GM18519 (cell line): ENCODE results near the gene COMMD1.
"Not testable (repeated sequence)": the region's sequence is repeated elsewhere in the genome, so short reads cannot be mapped to it uniquely, and the experiment has no call there.

Source experiments
- ATAC-seq: cut with Tn5 transposase; IDR thresholded peaks from one replicate; pipeline ENCODE4 v1.9.1; 2021; ENCODE audit warnings: mild to moderate bottlenecking, moderate library complexity; ENCODE audit not compliant: unreplicated experiment, low FRiP score

COMMD1 gene

DNA sequence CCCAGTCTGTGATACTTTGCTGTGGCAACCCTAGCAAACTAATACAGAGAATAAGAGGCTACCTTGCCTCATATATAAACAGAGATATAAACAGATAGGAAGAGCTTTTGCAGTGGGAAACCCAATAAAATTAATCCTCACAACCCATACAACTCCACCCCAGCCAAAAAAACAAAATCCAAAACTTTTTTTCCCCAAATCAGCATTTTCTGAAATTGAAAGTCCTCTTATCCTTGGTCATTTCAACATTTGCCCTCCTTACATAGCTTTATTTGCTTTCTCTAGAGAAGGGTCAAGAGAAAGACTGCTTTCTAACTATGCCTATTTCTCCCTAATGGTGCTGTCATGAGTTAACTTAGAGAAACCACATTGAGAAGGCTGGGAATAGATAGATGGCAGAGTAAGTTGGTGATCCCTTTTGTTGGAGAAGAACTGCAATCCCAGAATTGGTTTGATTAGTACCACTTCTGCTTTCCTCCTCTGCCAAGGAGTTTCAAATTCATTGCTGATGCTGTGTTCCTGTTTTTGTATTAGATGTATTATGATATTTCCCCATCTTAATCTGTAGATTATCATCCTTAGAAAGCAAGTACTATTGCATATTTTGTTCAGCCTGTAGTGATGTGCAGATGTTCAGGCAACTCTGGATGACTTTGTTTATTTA, 214.0 kb downstream of the COMMD1 start:
- no peak for ATAC-seq

DNA sequence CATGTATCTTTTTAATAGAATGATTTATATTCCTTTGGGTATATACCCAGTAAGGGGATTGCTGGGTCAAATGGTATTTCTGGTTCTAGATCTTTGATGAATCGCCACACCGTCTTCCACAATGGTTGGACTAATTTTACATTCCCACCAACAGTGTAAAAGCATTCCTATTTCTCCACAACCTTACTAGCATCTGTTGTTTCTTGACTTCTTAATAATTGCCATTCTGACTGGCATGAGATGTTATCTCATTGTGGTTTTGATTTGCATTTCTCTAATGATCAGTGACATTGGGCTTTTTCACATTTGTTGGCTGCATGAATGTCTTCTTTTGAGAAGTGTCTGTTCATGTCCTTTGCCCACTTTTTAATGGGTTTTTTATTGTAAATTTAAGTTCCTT, 220.8 kb downstream of the COMMD1 start:
- ATAC-seq = not testable (repeated sequence)

DNA sequence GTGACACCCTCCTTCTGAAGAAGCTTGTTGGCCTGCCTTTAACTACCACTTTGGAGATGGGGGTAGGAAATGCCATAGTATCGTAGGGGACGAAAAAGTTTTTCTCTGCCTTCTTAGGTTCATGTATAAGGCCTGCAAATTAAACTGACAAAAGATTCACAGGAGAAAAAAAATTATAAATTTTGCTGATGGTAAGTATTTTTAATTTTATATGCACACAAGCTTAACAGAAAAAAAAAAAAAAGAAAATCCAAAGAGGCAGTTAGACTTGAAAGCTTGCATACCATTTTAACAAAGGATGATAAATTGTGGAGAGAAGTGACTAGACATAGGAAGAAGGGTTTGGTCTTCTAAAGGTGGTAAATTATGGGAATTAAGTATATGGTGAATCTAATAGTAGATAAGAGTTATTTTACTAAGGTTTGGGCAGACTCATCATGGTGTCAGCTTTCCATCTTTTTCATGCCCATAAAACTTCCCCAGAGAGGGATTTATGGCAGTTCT, 227.9 kb downstream of the COMMD1 start:
- ATAC-seq = no peak

DNA sequence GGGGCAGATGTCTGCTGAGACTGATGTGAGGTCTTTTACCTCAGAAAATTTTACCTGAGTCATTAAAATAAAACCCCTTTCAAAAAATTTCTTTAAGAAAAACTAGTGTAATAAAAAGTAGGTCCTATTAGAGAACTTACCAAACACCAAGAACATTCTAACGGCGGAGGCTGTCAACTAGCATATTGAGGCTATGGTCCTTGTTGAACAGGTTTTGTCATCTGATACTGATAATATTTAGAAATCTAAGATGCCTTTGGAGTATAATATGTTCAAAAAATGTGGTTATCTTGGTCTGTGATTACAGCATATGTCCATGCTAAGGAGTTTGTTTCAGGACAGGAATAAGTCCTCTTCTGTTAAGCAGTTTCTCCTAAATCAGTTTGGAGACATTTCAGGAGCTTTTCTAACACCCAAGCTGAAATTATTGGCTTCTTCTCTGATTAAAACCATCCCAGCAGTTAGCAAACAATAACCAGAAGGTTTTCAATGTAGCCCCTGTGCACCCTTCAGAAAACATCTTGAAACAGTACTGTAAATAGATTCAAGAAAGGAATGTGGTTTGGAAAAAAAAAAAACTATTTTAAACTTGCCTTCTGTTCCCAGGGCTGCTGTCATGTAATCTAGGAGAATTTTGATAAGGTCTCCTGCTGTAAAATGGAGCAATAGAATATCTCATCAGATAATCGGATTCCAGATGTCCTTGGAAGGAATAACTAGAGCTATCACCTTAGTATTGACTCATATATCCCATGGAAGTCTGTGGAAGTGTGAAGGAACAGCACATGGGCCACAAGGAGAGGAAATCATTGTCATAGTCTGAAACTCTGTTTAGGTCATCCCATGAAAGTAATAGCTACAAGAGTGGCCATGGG, 231.7 kb downstream of the COMMD1 start:
- no peak for ATAC-seq

DNA sequence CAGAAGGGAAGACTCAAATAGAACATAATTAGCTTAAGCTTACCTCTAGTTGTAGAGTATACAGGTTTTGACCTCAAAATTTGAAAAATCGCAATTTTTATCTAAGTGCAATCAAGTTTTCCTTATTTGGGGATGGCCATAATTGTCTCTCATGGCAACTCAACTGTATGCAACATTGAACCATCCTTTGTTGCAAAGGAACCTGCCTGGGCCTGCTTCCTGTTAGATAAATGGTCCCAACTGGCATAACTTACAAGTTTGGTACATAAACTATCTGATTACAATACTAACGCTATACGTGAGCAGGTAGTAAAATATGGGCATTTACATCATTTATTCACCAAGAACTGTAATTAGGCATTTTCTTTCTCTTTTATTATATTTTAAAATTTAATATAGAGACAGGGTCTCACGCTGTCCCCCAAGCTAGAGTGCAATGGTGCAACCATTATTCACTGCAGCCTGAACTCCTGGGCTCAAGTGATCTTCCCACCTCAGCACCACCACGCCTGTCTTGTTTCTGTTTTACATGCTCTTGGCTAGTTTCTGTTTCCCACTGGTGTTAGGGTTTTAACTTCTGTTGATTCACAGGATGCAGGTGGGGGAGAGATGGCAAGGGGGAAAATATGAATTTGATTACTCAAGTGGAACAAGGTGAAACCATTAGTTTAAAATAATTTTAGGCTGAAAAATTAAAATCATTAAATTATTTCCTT, 235.1 kb downstream of the COMMD1 start:
- peak; percentile 34 for ATAC-seq

DNA sequence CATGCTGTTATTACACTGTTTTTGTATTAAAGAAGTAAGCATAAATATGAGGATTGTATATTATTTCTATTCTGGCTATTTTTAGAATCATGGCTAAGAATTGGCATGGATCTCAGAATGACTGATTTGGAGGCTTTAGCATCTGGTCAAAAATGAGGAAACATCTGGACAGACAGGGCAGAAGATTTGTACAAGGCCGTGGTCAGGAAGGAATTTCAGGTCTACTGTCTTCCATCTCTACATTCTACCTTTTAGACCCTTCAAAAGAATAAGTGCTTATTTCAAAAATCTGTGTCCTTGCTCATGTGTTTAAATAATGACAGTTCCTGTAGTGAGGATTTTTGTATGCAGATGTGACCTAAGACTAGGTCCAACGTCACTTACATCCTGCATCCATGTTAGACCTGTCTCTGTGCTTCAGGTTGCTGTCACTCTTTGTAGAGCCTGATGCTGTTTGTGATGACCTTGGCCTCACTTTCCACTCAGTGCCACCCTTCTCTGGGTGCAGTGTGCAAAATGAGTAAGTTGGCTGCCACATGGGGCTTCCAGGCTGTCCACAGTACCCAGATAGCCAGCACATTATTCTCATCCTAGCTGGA, 235.8 kb downstream of the COMMD1 start:
- ATAC-seq = no peak

DNA sequence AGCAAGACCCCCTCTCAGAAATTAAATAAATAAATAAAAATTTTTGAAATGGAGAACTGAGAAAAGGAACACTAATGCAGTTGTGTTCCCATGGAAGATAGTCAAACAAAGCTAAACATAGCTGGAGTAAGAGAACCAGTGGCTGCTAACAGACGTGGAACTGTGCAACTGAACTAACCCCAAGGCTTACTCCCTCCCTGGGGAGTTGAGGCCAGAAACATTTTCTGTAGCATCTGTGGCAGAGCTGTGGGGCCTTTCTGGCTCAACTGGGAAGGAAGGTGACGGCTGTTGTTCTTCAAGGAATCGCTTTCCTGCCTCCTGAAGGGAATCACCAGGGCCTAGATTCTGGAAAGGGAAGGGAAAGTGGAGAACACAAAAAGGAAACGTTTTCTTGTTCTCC, 236.6 kb downstream of the COMMD1 start:
- ATAC-seq = no peak

DNA sequence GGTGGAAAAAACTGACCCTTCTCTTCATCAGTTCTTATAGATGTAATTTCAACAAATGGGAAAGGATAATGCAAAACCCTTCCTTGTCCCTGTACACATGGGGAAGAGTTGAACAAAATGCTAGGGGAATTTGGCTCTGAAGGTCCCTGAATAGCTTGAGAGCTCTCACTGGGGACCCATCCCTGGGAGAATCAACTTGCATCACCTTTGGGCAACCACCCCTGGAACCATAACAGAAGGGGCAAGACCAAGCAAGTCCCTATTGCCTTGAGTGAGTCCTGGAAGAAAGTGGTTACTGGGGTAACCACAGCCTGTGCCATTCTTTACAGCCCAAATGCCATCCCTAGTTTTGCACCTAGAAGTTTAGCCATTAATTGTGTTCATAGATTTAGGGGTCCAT, 238.2 kb downstream of the COMMD1 start:
- no peak for ATAC-seq

DNA sequence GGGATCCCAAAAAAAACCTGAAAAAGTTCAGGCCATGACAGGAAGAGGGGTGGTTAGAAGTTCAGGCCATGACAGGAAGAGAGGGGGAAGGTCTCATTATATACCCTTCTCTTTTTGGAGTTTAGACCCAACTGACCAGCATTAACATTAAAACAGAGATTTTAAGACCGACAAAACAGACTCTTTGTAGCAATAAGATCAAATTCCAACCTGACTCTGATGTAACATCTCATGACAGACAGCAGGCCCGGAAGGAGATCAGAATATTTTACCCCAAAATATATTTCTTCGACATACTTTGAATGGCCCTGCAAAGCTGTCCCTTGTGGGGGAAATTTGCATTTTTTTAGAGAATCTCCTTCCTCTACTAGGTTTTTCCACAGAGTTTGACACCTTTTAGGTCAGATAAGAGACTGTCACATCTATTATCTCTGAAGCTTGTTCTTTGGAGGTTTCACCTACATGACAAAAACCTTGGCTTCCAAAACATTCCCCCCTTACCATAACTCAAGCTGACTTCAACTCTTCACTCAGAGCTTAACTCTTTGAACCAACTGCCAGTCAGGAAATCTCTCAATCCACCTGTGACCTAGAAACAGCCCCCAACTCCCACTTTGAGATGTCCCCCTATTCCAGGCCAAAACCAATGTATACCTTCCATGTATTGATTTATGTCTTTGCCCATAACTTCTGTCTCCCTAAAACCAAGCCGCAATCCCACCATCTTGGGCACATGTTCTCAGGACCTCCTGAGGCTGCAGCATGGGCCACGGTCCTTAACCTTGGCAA, 239.4 kb downstream of the COMMD1 start:
- ATAC-seq = no peak

DNA sequence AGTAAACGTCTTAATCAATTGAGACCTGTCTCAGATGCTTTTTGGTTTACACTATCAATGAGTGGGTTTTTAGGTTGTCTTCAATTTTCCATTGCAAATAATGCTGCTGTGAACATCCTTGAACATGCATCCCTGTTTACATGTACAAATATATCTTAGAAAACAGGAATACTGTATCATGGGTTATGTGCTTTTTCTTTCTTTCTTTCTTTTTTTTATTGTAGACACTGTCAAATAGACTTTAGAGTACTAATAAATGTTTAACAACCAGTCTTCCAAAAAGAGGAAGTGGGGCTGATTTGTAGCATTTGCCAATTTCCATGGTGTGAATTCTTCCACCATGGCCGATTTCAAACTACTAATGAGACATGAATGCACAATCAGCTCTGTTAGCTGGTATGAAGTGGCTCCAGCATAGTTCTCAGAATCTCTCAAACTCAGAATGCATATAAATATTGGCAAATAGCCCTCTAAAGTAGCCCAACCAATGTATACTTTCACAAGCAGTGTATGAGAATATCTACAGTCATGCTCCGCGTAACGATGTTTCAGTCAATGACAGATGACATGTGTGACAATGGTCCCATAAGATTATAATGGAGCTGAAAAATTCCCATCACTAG, 240.1 kb downstream of the COMMD1 start:
- no peak for ATAC-seq

DNA sequence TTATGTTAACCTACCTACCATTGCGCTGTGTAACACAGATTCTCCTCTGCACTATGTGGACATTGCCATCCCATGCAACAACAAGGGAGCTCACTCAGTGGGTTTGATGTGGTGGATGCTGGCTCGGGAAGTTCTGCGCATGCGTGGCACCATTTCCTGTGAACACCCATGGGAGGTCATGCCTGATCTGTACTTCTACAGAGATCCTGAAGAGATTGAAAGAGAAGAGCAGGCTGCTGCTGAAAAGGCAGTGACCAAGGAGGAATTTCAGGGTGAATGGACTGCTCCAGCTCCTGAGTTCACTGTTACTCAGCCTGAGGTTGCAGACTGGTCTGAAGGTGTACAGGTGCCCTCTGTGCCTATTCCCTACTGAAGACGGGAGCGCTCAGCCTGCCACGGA, 241.3 kb downstream of the COMMD1 start:
- ATAC-seq = not testable (repeated sequence)

DNA sequence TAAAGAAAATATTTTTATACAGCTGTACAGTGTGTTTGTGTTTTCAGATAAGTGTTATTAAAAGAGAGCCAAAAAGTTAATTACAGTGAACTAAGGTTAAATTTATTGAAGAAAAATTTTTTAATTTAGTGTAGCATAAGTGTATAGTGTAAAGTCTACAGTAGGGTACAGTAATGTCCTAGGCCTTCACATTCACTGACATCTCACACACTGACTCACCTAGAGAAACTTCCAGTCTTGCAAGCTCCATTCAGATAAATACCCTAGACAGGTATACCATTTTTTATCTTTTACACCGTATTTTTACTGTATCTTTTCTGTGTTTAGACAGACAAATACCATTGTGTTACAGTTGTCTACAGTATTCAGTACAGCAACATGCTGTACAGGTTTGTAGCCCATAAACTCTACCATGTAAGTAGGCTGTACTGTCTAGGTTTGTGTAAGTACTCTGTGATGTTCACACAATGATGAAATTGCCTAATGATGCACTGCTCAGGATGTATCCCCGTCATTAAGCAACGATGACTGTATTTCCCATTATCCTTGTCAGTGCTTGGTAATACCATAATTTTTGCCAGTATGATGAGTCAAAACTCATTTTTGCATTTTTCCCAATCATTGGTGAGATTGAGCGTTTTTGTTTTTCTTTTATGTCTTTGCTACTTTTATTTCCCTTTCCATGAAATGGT, 242.3 kb downstream of the COMMD1 start:
- ATAC-seq = no peak

DNA sequence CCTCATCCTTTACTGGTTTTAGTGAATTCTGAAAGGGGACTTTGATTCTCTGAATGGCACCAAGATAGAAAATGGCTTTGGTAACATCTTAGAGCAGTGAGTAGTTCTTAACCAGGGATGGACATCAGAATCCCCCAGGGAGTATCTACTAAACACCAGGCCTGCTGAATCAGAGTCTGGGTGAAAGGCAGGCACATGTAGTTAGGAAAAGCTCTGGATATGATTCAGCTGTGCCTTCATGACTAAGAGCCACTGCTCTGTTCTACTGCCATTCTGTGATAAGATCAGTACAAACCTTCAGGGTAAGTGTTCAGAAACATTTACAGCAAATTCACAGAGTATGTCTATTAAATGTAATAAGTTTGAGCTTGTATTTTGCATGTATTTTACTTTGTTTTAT, 244.2 kb downstream of the COMMD1 start:
- no peak for ATAC-seq

DNA sequence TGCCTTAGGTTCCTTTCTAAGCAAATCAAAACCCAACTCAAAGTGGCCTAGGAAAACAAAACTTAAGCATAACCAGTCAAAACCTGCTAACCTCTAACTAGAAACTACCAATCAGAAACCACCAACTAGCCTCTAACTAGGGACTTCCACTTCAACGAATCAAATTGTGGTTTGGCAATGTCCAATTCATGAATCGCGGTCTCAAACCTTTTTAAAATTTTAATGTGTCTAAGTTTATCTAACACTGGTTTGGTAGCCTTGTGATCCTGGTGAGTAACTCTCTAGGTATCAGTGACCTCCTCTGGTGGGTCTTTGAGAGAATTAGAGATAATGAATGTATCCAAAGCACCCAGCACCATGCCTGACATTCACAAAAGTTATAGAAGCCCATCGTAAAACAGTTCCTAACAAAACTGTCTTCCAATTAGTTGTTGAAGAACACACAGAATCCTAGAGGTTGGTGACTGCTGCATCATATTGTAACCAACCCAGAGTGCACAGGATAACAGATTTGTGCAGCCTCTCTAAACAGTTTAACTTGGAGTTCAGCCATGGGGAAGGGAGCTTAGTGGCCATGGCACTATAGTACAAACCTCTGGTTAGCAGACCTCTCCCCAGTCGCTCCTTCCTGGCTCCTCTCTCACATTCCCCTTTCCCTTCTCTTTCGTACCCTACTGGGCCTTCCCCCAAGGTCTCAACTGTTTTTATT, 245.3 kb downstream of the COMMD1 start:
- no peak for ATAC-seq

DNA sequence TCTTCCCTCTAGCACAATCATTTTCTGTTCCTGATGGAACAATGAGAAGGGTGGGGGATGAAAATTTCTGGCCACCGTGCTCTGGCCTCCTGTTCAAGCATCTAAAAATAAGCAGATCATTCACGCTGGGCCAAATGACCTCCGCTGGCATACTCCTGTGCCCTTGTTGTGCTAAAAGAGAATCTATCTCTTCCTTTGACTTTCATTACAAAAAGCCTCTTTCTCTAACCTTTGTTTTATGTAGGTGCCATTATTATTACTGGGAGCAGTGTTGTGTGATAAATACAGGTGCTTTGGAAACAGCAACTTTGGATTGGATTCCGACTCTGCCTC, 245.8 kb downstream of the COMMD1 start:
- no peak for ATAC-seq

DNA sequence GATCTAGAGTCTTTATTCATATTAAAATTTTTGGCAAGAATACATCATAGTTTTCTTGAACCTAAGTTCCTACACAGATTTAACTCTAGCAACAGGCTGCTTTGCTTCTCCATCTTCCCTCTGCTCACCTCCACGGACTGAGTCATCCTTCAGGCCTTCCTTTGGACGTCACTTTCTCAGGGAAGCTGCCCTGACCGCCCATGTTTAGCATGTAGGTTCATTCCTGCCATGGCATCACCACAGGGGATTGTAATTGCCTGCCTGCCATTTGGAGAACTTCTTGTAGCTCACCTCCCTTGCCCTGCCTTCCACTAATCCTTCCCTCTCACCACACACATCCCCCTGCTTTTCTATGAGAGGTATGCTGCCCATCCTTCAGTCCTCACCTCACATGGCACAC, 246.5 kb downstream of the COMMD1 start:
- ATAC-seq = no peak

DNA sequence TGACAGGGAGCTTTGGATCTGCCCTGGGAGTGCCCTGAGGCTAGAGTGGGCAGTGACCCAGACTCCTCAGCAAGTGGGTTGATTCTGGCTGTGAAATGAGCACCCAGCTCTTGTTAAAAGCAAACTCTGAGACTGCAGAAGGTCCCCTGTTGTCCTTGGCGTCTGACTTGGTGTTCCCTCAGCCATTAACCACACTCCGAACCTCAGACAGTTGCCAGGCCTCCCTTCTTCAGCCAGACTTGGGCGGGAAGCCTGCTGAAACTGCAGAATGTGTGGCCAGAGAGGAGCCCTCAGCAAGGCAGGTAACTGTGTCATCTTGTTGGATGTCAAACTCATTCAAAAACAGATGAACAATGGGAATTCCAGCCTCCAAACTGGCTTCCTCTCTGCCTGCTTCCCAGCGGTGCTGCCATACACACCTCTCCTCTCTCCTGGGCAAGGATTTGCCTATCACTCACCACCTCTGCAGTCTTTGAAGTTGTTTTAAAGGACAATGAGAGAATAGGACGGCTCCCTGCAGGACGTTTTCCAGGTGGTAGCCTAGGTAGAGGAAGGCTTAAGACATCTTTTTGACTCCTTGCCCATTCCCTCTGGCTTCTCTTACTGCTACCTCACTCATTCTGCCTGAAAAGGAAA, 251.5 kb downstream of the COMMD1 start:
- ATAC-seq = no peak
